Kidney (tissue), 14 donors: ENCODE results near the gene TMEM132A. TPM values are rescaled to one million over a fixed set of nuclear protein-coding genes. Genes with fewer than 3 reads are reported as not detected.

ENCODE experiments used
- DNase-seq, 5 donors: peaks; one replicate each; pipeline ENCODE4 v3.0.0-alpha.2; 2013 to 2020
- FAIRE-seq: peaks from 2 replicates; lab custom pipeline; 2012; peaks lifted over from hg19 to GRCh38; lab: Jason Lieb, UNC
- H3K27ac ChIP-seq, 2 donors: one replicate each; pipeline ENCODE4 v1.7.0; 2013; ENCODE audit warnings: low read depth in 2 of 2, low read length in 2 of 2, inconsistent platforms in 1 of 2
- H3K27me3 ChIP-seq: one replicate; pipeline ENCODE4 v1.7.1; 2013; ENCODE audit warnings: low read length, inconsistent platforms; ENCODE audit not compliant: control insufficient read depth, insufficient read depth
- H3K36me3 ChIP-seq, 3 donors: one replicate each; pipeline versions ENCODE4 v1.7.0 to v1.7.1; 2013; ENCODE audit warnings: low read length in 3 of 3, control low read depth in 1 of 3, inconsistent platforms in 1 of 3; ENCODE audit not compliant: insufficient read depth in 3 of 3, control insufficient read depth in 2 of 3
- H3K4me1 ChIP-seq, 3 donors: one replicate each; pipeline versions ENCODE4 v1.7.0 to v1.7.1; 2013; ENCODE audit warnings: low read length in 3 of 3, inconsistent platforms in 1 of 3, low read depth in 1 of 3; ENCODE audit not compliant: control insufficient read depth in 2 of 3, insufficient read depth in 2 of 3
- H3K4me3 ChIP-seq, 3 donors: one replicate each; pipeline versions ENCODE4 v1.7.0 to v1.8.1; 2013; ENCODE audit warnings: low read length in 3 of 3, control low read depth in 1 of 3, inconsistent platforms in 1 of 3
- H3K9ac ChIP-seq, 3 donors: one replicate each; pipeline versions ENCODE4 v1.7.0 to v1.7.1; 2013; ENCODE audit warnings: low read length in 3 of 3, control low read depth in 1 of 3, inconsistent platforms in 1 of 3
- H3K9me3 ChIP-seq, 3 donors: one replicate each; pipeline versions ENCODE4 v1.7.0 to v1.7.1; 2013; ENCODE audit warnings: low read length in 3 of 3, control low read depth in 1 of 3, inconsistent platforms in 1 of 3; ENCODE audit not compliant: control insufficient read depth in 2 of 3, insufficient read depth in 1 of 3
- intact Hi-C: fragments of 100-400 bp; cut with DNase I; formaldehyde crosslinking; loops from one replicate; pipeline ENCODE4 v1.11.1; 2022
- polyA plus RNA-seq: library from polyadenylated mRNA; stranded (reverse); fragments of 350-450 nt; fragmentation: Illumina TruSeq; extraction: RNeasy Lipid Tissue Mini Kit (QIAGEN cat#74804); gene quantifications from one replicate; pipeline ENCODE4 v1.2.3, GENCODE V29; 2014; ENCODE audit warnings: low read depth, low replicate concordance; ENCODE audit not compliant: insufficient read depth
- total RNA-seq: library from RNA; stranded (reverse); fragmentation: NEBNext Ultra II Directional; extraction: Animal tissue kit (Norgen Biotek cat#: 25700); gene quantifications from one replicate; pipeline ENCODE4 v1.2.1, GENCODE V29; 2021
- TF ChIP-seq, protein P1 (sequence below): IDR thresholded peaks from 3 replicates; pipeline ENCODE4 v1.5.1; 2012; ENCODE audit warnings: mild to moderate bottlenecking, moderate library complexity, borderline replicate concordance; ENCODE audit not compliant: insufficient read depth; ENCODE audit errors: extremely low read depth
- donor health status: control.
- donor health status: control.
- donor health status: control.
- donor health status: control.
- donor health status: control.
- donor health status: DM: yes; HTN: yes; CAD: no.
- donor health status: Normal renal cell carcinoma (clear cell type).

TMEM132A gene
- total and polyA plus RNA-seq, 2 donors from 2014 or later: 17.2 to 19.1 TPM

GRCh38 chr11:60919320-60919719, 4.9 kb upstream of the TMEM132A start:
- no peak overlapping the region for H3K27ac ChIP-seq
- H3K27me3 ChIP-seq: no peaks in the 10 kb centered on the region
- H3K4me1 ChIP-seq: peaks cover 3 to 15% (median 6%) of the 10 kb centered on the region in 3 donors
- H3K9me3 ChIP-seq: no peaks in the 10 kb centered on the region
- H3K36me3 ChIP-seq: peaks cover 8 to 31% (median 21%) of the 10 kb centered on the region in 3 donors
- TF ChIP-seq, protein P1, sequence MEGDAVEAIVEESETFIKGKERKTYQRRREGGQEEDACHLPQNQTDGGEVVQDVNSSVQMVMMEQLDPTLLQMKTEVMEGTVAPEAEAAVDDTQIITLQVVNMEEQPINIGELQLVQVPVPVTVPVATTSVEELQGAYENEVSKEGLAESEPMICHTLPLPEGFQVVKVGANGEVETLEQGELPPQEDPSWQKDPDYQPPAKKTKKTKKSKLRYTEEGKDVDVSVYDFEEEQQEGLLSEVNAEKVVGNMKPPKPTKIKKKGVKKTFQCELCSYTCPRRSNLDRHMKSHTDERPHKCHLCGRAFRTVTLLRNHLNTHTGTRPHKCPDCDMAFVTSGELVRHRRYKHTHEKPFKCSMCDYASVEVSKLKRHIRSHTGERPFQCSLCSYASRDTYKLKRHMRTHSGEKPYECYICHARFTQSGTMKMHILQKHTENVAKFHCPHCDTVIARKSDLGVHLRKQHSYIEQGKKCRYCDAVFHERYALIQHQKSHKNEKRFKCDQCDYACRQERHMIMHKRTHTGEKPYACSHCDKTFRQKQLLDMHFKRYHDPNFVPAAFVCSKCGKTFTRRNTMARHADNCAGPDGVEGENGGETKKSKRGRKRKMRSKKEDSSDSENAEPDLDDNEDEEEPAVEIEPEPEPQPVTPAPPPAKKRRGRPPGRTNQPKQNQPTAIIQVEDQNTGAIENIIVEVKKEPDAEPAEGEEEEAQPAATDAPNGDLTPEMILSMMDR: no peak
- H3K4me3 ChIP-seq: no peak overlapping the region
- no peak for FAIRE-seq
- intact Hi-C loops: no loop called here
- no peak for DNase-seq
- H3K9ac ChIP-seq: no peak overlapping the region

GRCh38 chr11:60919956-60920355, 4.3 kb upstream of the TMEM132A start:
- no peaks in the 10 kb centered on the region for H3K9me3 ChIP-seq
- TF ChIP-seq, protein P1: no peak
- DNase-seq (no peak), FAIRE-seq (no peak)
- intact Hi-C loops: no loop called here
- no peaks in the 10 kb centered on the region for H3K27me3 ChIP-seq
- no peak overlapping the region for H3K9ac ChIP-seq
- peaks cover 3 to 18% (median 3%) of the 10 kb centered on the region in 3 donors for H3K4me1 ChIP-seq
- H3K4me3 ChIP-seq: no peak overlapping the region
- H3K36me3 ChIP-seq: peaks cover 8 to 31% (median 21%) of the 10 kb centered on the region in 3 donors
- no peak overlapping the region for H3K27ac ChIP-seq

DNA sequence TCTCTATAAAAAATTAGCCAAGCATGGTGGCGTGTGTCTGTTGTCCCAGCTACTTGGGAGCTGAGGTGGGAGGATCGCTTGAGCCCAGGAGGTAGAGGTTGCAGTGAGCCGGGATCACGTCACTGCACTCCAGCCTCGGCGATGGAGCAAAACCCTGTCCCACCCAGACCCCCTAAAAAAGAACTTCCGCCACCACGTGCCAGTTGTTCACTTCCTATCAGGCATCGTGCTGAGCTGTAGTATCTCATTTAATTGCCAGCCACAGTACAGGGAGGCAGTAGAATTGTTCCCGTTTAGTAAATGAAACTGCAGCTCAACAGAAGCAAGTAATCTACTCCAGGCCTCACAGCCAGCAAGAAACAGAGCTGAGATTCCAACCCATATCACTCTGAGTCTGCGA, 3.0 kb upstream of the TMEM132A start:
- no peak for FAIRE-seq

More for the DNA sequence above, 3.0 kb upstream of the TMEM132A start:
- TF ChIP-seq, protein P1: no peak
- intact Hi-C loops: no loop called here
- H3K27ac ChIP-seq: no peak overlapping the region
- H3K36me3 ChIP-seq: peaks cover 8 to 31% (median 21%) of the 10 kb centered on the region in 3 donors
- H3K4me3 ChIP-seq: no peak overlapping the region
- no peak overlapping the region for H3K9ac ChIP-seq
- DNase-seq: peak in 1 of 5 donors; percentile 39
- no peaks in the 10 kb centered on the region for H3K9me3 ChIP-seq
- no peaks in the 10 kb centered on the region for H3K27me3 ChIP-seq
- peaks cover 0 to 12% (median 0%) of the 10 kb centered on the region in 3 donors for H3K4me1 ChIP-seq
